ENCODE data around the gene IGFL4. TPM values are rescaled to one million over a fixed set of nuclear protein-coding genes. Genes with fewer than 3 reads are reported as not detected.

Gene IGFL4
- total RNA-seq, 2 donors from 2014 or later = 0.33 to 0.60 TPM

DNA sequence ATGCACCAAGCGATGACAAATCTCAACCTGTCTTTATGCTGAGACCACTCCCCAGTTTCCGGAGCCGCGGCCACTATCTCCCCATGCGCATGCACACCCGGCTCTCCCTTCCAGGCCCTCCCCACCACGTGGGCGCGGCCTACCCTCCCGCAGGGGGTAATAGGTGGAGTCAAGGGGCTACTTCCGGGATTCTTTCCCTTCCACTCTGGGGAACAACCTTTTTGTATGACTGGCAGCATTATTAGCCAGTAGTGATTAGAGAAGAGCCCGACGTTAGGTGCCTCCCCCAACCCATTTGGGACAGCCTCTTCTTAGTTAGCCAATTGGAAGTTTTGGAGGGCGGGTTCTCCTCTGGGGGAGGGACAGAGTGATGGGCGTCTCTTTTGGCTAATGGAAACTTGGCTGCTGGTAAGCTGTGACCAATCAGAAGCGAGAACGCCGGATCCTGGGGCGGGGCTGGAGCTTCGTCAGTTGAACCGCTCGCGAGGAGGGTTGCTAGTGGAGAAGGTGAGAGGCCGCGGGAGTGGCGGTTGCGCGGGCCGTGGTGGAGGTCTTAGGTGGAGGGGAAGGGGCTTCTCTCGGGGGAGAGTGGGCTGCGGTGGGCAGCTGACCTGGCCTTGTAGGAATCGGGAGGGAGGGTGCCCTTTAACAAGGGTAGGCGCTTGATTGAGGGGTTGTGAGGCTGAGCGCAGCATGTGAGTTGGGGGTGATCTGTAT, 45.6 kb downstream of the IGFL4 start, which contains the start of gene CCDC61:
Gene CCDC61 (plus strand): TSS at position 470 of the 717 bp plus-strand sequence. CDS start 7,552 bp downstream, outside the sequence.
- peaks cover 5% of the 10 kb centered on the region for H3K27me3 ChIP-seq (ENCODE audit: control insufficient read depth, insufficient read depth, low read length, poor library complexity, severe bottlenecking)
- Mint-ChIP-seq H3K27ac (peak within 1 kb of the TSS; percentile 53), H3K4me3 (no peak within 1 kb of the TSS), H3K27me3 (ENCODE audit: insufficient read depth) (peaks cover 15% of the 10 kb centered on the region), H3K4me1 (peaks cover 9% of the 10 kb centered on the region), H3K36me3 (ENCODE audit: low read depth) (peaks cover 6% of the 10 kb centered on the region), H3K9me3 (no peaks in the 10 kb centered on the region)
- H3K4me1 ChIP-seq (ENCODE audit: control insufficient read depth, insufficient read depth, low read length) = no peaks in the 10 kb centered on the region
- DNase-seq = peak; percentile 98
- H3K9me3 ChIP-seq (ENCODE audit: control insufficient read depth, low read length) = no peaks in the 10 kb centered on the region
- TF ChIP-seq CTCF (conservative IDR thresholded peaks at IDR 0.05) = no peak
- no peak within 1 kb of the TSS for H3K27ac ChIP-seq (ENCODE audit: low read depth, low read length)
- H3K4me3 ChIP-seq (ENCODE audit: low read length) = peak within 1 kb of the TSS; percentile 93
- peaks cover 3% of the 10 kb centered on the region for H3K36me3 ChIP-seq (ENCODE audit: control insufficient read depth, insufficient read depth, low read length)
- H3K9ac ChIP-seq (ENCODE audit: extremely low read depth, low read length, poor library complexity, severe bottlenecking) = peak within 1 kb of the TSS; percentile 59
- 0 to 1% methylated on average over 15 to 34 of the region's 34 CpGs for WGBS, 2 experiments (ENCODE audit: insufficient coverage in 1 of 2, insufficient read length in 1 of 2)

GRCh38 chr19:45994456-45994997, 46.3 kb downstream of the IGFL4 start:
- DNase-seq = no peak
- no peak for TF ChIP-seq CTCF (conservative IDR thresholded peaks at IDR 0.05)
- H3K36me3 ChIP-seq (ENCODE audit: control insufficient read depth, insufficient read depth, low read length) = peaks cover 3% of the 10 kb centered on the region
- Mint-ChIP-seq H3K4me1 (peaks cover 4% of the 10 kb centered on the region), H3K4me3 (no peak overlapping the region), H3K36me3 (ENCODE audit: low read depth) (peaks cover 6% of the 10 kb centered on the region), H3K27me3 (ENCODE audit: insufficient read depth) (peaks cover 14% of the 10 kb centered on the region), H3K27ac (no peak overlapping the region), H3K9me3 (no peaks in the 10 kb centered on the region)
- 11 to 32% methylated on average over 5 to 8 of the region's 8 CpGs for WGBS, 2 experiments (ENCODE audit: insufficient coverage in 1 of 2, insufficient read length in 1 of 2)
- H3K27ac ChIP-seq (ENCODE audit: low read depth, low read length) = no peak overlapping the region
- H3K27me3 ChIP-seq (ENCODE audit: control insufficient read depth, insufficient read depth, low read length, poor library complexity, severe bottlenecking) = peaks cover 3% of the 10 kb centered on the region
- peak overlapping the region; percentile 84 for H3K4me3 ChIP-seq (ENCODE audit: low read length)
- H3K9me3 ChIP-seq (ENCODE audit: control insufficient read depth, low read length) = no peaks in the 10 kb centered on the region
- H3K4me1 ChIP-seq (ENCODE audit: control insufficient read depth, insufficient read depth, low read length) = no peaks in the 10 kb centered on the region
- H3K9ac ChIP-seq (ENCODE audit: extremely low read depth, low read length, poor library complexity, severe bottlenecking) = peak overlapping the region; percentile 27

- no peak for DNase-seq
- Histone ChIP-seq H3K9me3 (ENCODE audit: control insufficient read depth, low read length) (no peaks in the 10 kb centered on the region), H3K4me3 (ENCODE audit: low read length) (no peak overlapping the region), H3K27me3 (ENCODE audit: control insufficient read depth, insufficient read depth, low read length, poor library complexity, severe bottlenecking) (peaks cover 8% of the 10 kb centered on the region), H3K36me3 (ENCODE audit: control insufficient read depth, insufficient read depth, low read length) (no peaks in the 10 kb centered on the region), H3K4me1 (ENCODE audit: control insufficient read depth, insufficient read depth, low read length) (no peaks in the 10 kb centered on the region), H3K27ac (ENCODE audit: low read depth, low read length) (no peak overlapping the region), H3K9ac (ENCODE audit: extremely low read depth, low read length, poor library complexity, severe bottlenecking) (no peak overlapping the region)
- Mint-ChIP-seq H3K36me3 (ENCODE audit: low read depth) (no peaks in the 10 kb centered on the region), H3K27me3 (ENCODE audit: insufficient read depth) (peaks cover 25% of the 10 kb centered on the region), H3K27ac (no peak overlapping the region), H3K9me3 (no peaks in the 10 kb centered on the region), H3K4me1 (no peaks in the 10 kb centered on the region), H3K4me3 (no peak overlapping the region)
- WGBS, 2 experiments (ENCODE audit: insufficient coverage in 1 of 2, insufficient read length in 1 of 2) = 89 to 90% methylated on average over 10 to 12 of the region's 12 CpGs
- TF ChIP-seq CTCF (conservative IDR thresholded peaks at IDR 0.05) = no peak
These were observed 50.6 kb downstream of the IGFL4 start for GRCh38 chr19:45990113-45990728.

Small RNAs within 50 kb of the gene (microRNA-seq; reads per million reads assigned to microRNA genes)
- 50.6 reads per million, percentile 67 among the genes with 10 or more reads in this experiment for gene MIR769 (ENCODE audit: borderline microRNAs expressed)

Other genes with a start within 250 kb of the IGFL4 start
- gene DMWD, start 248.2 kb downstream of the IGFL4 start, total RNA-seq = 10 to 100 TPM; 86.4 to 86.9 TPM
- gene RSPH6A, start 225.7 kb downstream of the IGFL4 start, total RNA-seq = under 1 TPM; 0.53 TPM
- 100 to 1,000 TPM; 104 to 119 TPM for gene SYMPK, start 177.9 kb downstream of the IGFL4 start, total RNA-seq
- gene FOXA3, start 176.7 kb downstream of the IGFL4 start, total RNA-seq = 10 to 100 TPM; 54.2 to 58.1 TPM
- 10 to 100 TPM; 23.8 to 30.3 TPM for gene IRF2BP1, start 154.9 kb downstream of the IGFL4 start, total RNA-seq
- 10 to 100 TPM; 13.6 to 19.9 TPM for gene MYPOP, start 138.4 kb downstream of the IGFL4 start, total RNA-seq
- gene NANOS2, start 126.2 kb downstream of the IGFL4 start, total RNA-seq = not detected
- under 1 TPM; 0.64 to 0.91 TPM for gene NOVA2, start 67.1 kb downstream of the IGFL4 start, total RNA-seq
- 10 to 100 TPM; 23.2 to 23.6 TPM for gene CCDC61, start 45.5 kb downstream of the IGFL4 start, total RNA-seq
- gene PGLYRP1, start 17.9 kb downstream of the IGFL4 start, total RNA-seq = not detected
- gene IGFL3, start 83.7 kb upstream of the IGFL4 start, total RNA-seq = 1 to 10 TPM in 1 of 2 donors, under 1 TPM in 1; 0.88 to 2.1 TPM
- gene IGFL2, start 107.2 kb upstream of the IGFL4 start, total RNA-seq = under 1 TPM in 1 of 2 donors, not detected in 1; 0.84 TPM
- gene IGFL1, start 188.7 kb upstream of the IGFL4 start, total RNA-seq = not detected

Measured in endodermal cell (in vitro differentiated cells).